ENCODE data around the gene UNC5B.

The UNC5B gene

GRCh38 chr10:71351087-71351486 is 138.7 kb downstream of the UNC5B start:
- in situ Hi-C loops (cut with MboI; ENCODE audit: low sequenced_read_pairs) = no loop called here

GRCh38 chr10:71351628-71352319 is 139.4 kb downstream of the UNC5B start:
- in situ Hi-C loops (cut with MboI; ENCODE audit: low sequenced_read_pairs) = no loop called here
